IMR-90 (cell line): ENCODE measurements around the gene RNF123. TPM values are rescaled to one million over a fixed set of nuclear protein-coding genes. Genes with fewer than 3 reads are reported as not detected.

Source experiments
- ATAC-seq: fragments of 200-7000 bp; cut with Tn5 transposase; 2 replicates; pipeline ENCODE4 v1.9.1; 2020; ENCODE audit warnings: low read depth, mild to moderate bottlenecking, moderate library complexity
- BruUV-seq: library from RNA; stranded (reverse); fragments of 400-500 nt; replicated peaks from 2 replicates; lab custom pipeline; 2021; lab: Mats Ljungman, UMichigan
- CTCF ChIA-PET: fragments of 300-600 bp; formaldehyde crosslinking; extraction: SDS; loops from one replicate; lab custom pipeline; 2021; ENCODE audit warnings: antibody characterized with exemption; lab: Yijun Ruan, JAX
- POLR2A ChIA-PET: fragments of 300-600 bp; sonication (Branson Sonifier 250); formaldehyde crosslinking; loops from one replicate; lab custom pipeline; 2022; ENCODE audit warnings: antibody characterized with exemption; ENCODE audit not compliant: unreplicated experiment; lab: Charles Lee
- DNase-seq: peaks from one replicate; pipeline ENCODE4 v3.0.0; 2013
- H2AFZ ChIP-seq: replicated peaks from 2 replicates; pipeline ENCODE3; 2013; ENCODE audit warnings: low read length, mild to moderate bottlenecking; ENCODE audit not compliant: poor library complexity
- H2AK5ac ChIP-seq: 2 replicates; pipeline ENCODE4 v1.6.1; 2013; ENCODE audit warnings: low read depth, low read length, inconsistent platforms
- H2AK9ac ChIP-seq: replicated peaks from 2 replicates; pipeline ENCODE3; 2013; ENCODE audit warnings: mild to moderate bottlenecking, low read depth, low read length, moderate library complexity; ENCODE audit not compliant: poor library complexity
- H2BK120ac ChIP-seq: 2 replicates; pipeline ENCODE4 v1.6.1; 2013; ENCODE audit warnings: low read depth, low read length, inconsistent platforms
- H2BK15ac ChIP-seq: 3 replicates; pipeline ENCODE4 v1.6.1; 2013; ENCODE audit warnings: low read depth, low read length, inconsistent platforms
- H2BK20ac ChIP-seq: 2 replicates; pipeline ENCODE4 v1.6.1; 2013; ENCODE audit warnings: low read depth, mild to moderate bottlenecking, inconsistent platforms, low read length, moderate library complexity
- H2BK5ac ChIP-seq: 2 replicates; pipeline ENCODE4 v1.6.1; 2013; ENCODE audit warnings: mild to moderate bottlenecking, low read depth, low read length, inconsistent platforms; ENCODE audit not compliant: poor library complexity, severe bottlenecking
- H3K14ac ChIP-seq: replicated peaks from 2 replicates; pipeline ENCODE4 v1.6.1; 2013; ENCODE audit warnings: low read depth, low read length, inconsistent platforms
- H3K18ac ChIP-seq: 2 replicates; pipeline ENCODE4 v1.6.1; 2013; ENCODE audit warnings: low read depth, low read length, control low read depth
- H3K23ac ChIP-seq: 2 replicates; pipeline ENCODE4 v1.6.1; 2013; ENCODE audit warnings: low read depth, low read length, inconsistent platforms
- H3K27ac ChIP-seq: 2 replicates; pipeline ENCODE4 v1.5.1; 2013; ENCODE audit warnings: mild to moderate bottlenecking, control low read depth, low read length; ENCODE audit not compliant: insufficient read depth
- H3K27me3 ChIP-seq: 2 replicates; pipeline ENCODE4 v1.6.1; 2013; ENCODE audit warnings: low read length; ENCODE audit not compliant: control insufficient read depth, insufficient read depth
- H3K36me3 ChIP-seq: 2 replicates; pipeline ENCODE4 v1.6.1; 2013; ENCODE audit warnings: low read length, mixed read lengths; ENCODE audit not compliant: control insufficient read depth, insufficient read depth
- H3K4ac ChIP-seq: 2 replicates; pipeline ENCODE4 v1.6.1; 2013; ENCODE audit warnings: low read depth, low read length, inconsistent platforms
- H3K4me1 ChIP-seq: 2 replicates; pipeline ENCODE4 v1.6.1; 2013; ENCODE audit warnings: low read length, mixed read lengths; ENCODE audit not compliant: control insufficient read depth, insufficient read depth
- H3K4me2 ChIP-seq: 2 replicates; pipeline ENCODE4 v1.6.1; 2013; ENCODE audit warnings: low read depth, mild to moderate bottlenecking, control low read depth, low read length, moderate library complexity
- H3K4me3 ChIP-seq: 2 replicates; pipeline ENCODE4 v1.5.1; 2013; ENCODE audit warnings: low read depth, mild to moderate bottlenecking, control low read depth, low read length, moderate library complexity; ENCODE audit not compliant: insufficient read depth
- H3K56ac ChIP-seq: 2 replicates; pipeline ENCODE4 v1.6.1; 2013; ENCODE audit warnings: low read length, inconsistent platforms; ENCODE audit not compliant: insufficient read depth; ENCODE audit errors: extremely low read depth
- H3K79me1 ChIP-seq, 2 experiments: 2 replicates each; pipeline ENCODE4 v1.6.1; 2013; ENCODE audit warnings: low read length in 2 of 2, inconsistent platforms in 1 of 2, low read depth in 1 of 2
- H3K9ac ChIP-seq: 2 replicates; pipeline ENCODE4 v1.6.1; 2013; ENCODE audit warnings: low read depth, low read length, control low read depth
- H3K9me1 ChIP-seq: 2 replicates; pipeline ENCODE4 v1.6.1; 2013; ENCODE audit warnings: low read length, inconsistent platforms; ENCODE audit not compliant: insufficient read depth
- H3K9me3 ChIP-seq: 2 replicates; pipeline ENCODE4 v1.6.1; 2013; ENCODE audit warnings: low read length; ENCODE audit not compliant: control insufficient read depth, insufficient read depth
- H4K20me1 ChIP-seq: 2 replicates; pipeline ENCODE4 v1.6.1; 2013; ENCODE audit warnings: low read length, inconsistent platforms; ENCODE audit not compliant: insufficient read depth
- H4K5ac ChIP-seq: 2 replicates; pipeline ENCODE4 v1.6.1; 2013; ENCODE audit warnings: mild to moderate bottlenecking, low read depth, low read length, control low read depth
- H4K8ac ChIP-seq, 2 experiments: 2 replicates each; pipeline ENCODE4 v1.6.1; 2013; ENCODE audit warnings: low read depth in 2 of 2, low read length in 2 of 2, control low read depth in 1 of 2, inconsistent platforms in 1 of 2
- H4K91ac ChIP-seq: 2 replicates; pipeline ENCODE4 v1.6.1; 2013; ENCODE audit warnings: low read depth, low read length, inconsistent platforms; ENCODE audit not compliant: insufficient read depth
- BHLHE40 ChIP-seq: fragments of 150-350 bp; IDR thresholded peaks from 2 replicates; pipeline ENCODE4 v1.6.1; 2016; ENCODE audit warnings: mild to moderate bottlenecking, low read depth, low read length
- MAZ ChIP-seq: IDR thresholded peaks from 2 replicates; pipeline ENCODE4 v1.6.1; 2012; ENCODE audit warnings: low read depth, mild to moderate bottlenecking, low read length, improper control_type of control experiment, moderate library complexity, borderline replicate concordance
- RCOR1 ChIP-seq: IDR thresholded peaks from 2 replicates; pipeline ENCODE4 v1.6.1; 2012; ENCODE audit warnings: mild to moderate bottlenecking, low read length, improper control_type of control experiment; ENCODE audit not compliant: insufficient replicate concordance
- SMC3 ChIP-seq: fragments of 150-350 bp; IDR thresholded peaks from 2 replicates; pipeline ENCODE4 v1.6.1; 2016; ENCODE audit warnings: low read depth, mild to moderate bottlenecking, antibody characterized with exemption, low read length, moderate library complexity
- WGBS, 2 experiments: methylation state at CpG; one replicate each; pipeline versions ENCODE4 v1.1.5 to v1.1.7; 2013; ENCODE audit warnings: missing lambda C conversion rate in 2 of 2; ENCODE audit not compliant: insufficient read length in 1 of 2; ENCODE audit errors: extremely low coverage in 2 of 2; 5-methylcytosine and 5-hydroxymethylcytosine counted together
- dilution Hi-C: fragments of 300-500 bp; cut with HindIII; formaldehyde crosslinking; loops from one replicate; pipeline ENCODE4 v1.14.3; 2018; ENCODE audit warnings: low sequenced_read_pairs; ENCODE audit not compliant: unreplicated experiment
- in situ Hi-C: fragments of 300-500 bp; cut with MboI; formaldehyde crosslinking; loops from 3 replicates; pipeline ENCODE4 v1.14.3; 2019; ENCODE audit warnings: low sequenced_read_pairs, inconsistent platforms, mixed read lengths
- intact Hi-C: fragments of 100-400 bp; cut with micrococcal nuclease; formaldehyde crosslinking; loops from 2 replicates; pipeline ENCODE4 v1.10.0; 2022
- polyA plus RNA-seq, 3 experiments: library from polyadenylated mRNA; depleted of rRNA; stranded (reverse); fragments of >200 nt; gene quantifications; 2 replicates each; pipeline ENCODE4 v1.2.3, GENCODE V29; 2012; ENCODE audit warnings: low replicate concordance in 1 of 3
- total RNA-seq: library from RNA; depleted of rRNA; stranded (reverse); fragments of >200 nt; gene quantifications from 2 replicates; pipeline ENCODE4 v1.2.3, GENCODE V29; 2012

The RNF123 gene
- total and polyA plus RNA-seq, 2 of the 4 experiments (the other 2 are of a cell fraction), result 13.4 to 37.7 TPM

GRCh38 chr3:49648354-49649019 lies 40.9 kb upstream of the RNF123 start:
- no peak overlapping the region for H2BK15ac ChIP-seq
- in situ Hi-C loops, result no loop called here
- peaks cover 30% of the 10 kb centered on the region for H3K27me3 ChIP-seq
- H3K23ac ChIP-seq, result no peak overlapping the region
- H2BK120ac ChIP-seq, result no peak overlapping the region
- H3K9me3 ChIP-seq, result no peaks in the 10 kb centered on the region
- ChIA-PET POLR2A (no interaction called here), CTCF (no interaction called here)
- H3K36me3 ChIP-seq, result no peaks in the 10 kb centered on the region
- no peak overlapping the region for H4K5ac ChIP-seq
- no peak overlapping the region for H3K18ac ChIP-seq
- H4K8ac ChIP-seq, result no peak overlapping the region
- no peak overlapping the region for H3K27ac ChIP-seq
- H3K9ac ChIP-seq, result no peak overlapping the region
- H3K56ac ChIP-seq, result no peak overlapping the region
- no peak overlapping the region for H2AK5ac ChIP-seq
- dilution Hi-C loops, result no loop called here
- no peaks in the 10 kb centered on the region for H3K4me1 ChIP-seq
- no peak for TF ChIP-seq MAZ
- TF ChIP-seq BHLHE40, result no peak
- no peak for TF ChIP-seq SMC3
- TF ChIP-seq RCOR1, result no peak
- no peak overlapping the region for H2BK5ac ChIP-seq
- no peak overlapping the region for H3K4me2 ChIP-seq
- no peak overlapping the region for H3K4ac ChIP-seq
- no peak for DNase-seq
- no peak overlapping the region for H2AFZ ChIP-seq
- intact Hi-C loops, result no loop called here
- no peak for ATAC-seq
- H2BK20ac ChIP-seq, result no peak overlapping the region
- no peak overlapping the region for H2AK9ac ChIP-seq
- H3K79me1 ChIP-seq, result no peaks in the 10 kb centered on the region
- no TSS peak for BruUV-seq
- peaks cover 3% of the 10 kb centered on the region; the same call in 1 of the 2 replicates for H3K9me1 ChIP-seq
- H4K20me1 ChIP-seq, result no peaks in the 10 kb centered on the region
- no peak overlapping the region for H3K14ac ChIP-seq
- H4K91ac ChIP-seq, result no peak overlapping the region
- no peak overlapping the region for H3K4me3 ChIP-seq
- WGBS, 2 experiments, result no CpG with 5 or more reads among the region's 3 CpGs
